DMS114 treated with DMSO at 0.1 percent for 48 hours (cell line): ENCODE results near the gene KIAA0319L.
A peak's percentile ranks its signal among the peaks of the same experiment; 100 is the strongest.
"Not testable (repeated sequence)": the region's sequence is repeated elsewhere in the genome, so short reads cannot be mapped to it uniquely, and the experiment has no call there.

ENCODE experiments used
- DNase-seq: peaks from one replicate; lab custom pipeline; 2025; ENCODE audit not compliant: unreplicated experiment; lab: John Stamatoyannopoulos, UW

Gene KIAA0319L

DNA sequence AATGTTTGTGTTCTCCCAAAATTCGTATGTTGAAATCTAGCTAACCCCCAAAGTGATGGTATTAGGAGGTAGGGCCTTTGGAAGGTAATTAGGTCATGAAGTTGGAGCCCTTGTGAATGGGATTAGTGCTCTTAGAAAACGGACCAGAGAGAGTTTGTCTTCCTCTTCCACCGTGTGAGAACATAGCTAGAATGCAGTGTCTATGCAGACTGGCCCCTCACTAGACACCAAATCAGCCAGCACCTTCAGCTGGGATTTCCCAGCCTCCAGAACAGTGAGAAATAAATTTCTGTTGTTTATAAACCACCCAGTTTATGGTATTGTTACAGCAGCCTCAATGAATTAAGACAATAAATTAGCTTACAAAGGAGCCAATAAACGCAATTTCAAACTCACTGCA lies 58.0 kb downstream of the KIAA0319L start:
- DNase-seq = no peak

DNA sequence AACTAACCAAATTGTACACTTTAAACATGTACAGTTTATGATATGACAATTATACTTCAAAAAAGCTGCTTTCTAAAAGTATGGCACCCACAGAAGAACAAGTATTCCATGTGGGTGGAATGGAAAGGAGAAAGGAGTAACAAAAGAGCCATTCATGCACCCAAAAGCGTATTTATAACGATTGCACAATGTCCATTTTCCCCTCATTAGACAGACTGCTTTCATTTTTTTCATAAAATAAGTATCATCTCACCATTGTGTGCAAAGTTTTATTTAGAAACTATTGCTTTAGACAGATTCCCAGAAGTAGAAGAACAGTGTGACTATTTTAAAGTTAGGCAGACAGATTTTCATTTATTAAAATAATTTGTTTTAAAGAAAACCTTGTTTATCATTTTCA lies 59.6 kb downstream of the KIAA0319L start:
- no peak for DNase-seq

DNA sequence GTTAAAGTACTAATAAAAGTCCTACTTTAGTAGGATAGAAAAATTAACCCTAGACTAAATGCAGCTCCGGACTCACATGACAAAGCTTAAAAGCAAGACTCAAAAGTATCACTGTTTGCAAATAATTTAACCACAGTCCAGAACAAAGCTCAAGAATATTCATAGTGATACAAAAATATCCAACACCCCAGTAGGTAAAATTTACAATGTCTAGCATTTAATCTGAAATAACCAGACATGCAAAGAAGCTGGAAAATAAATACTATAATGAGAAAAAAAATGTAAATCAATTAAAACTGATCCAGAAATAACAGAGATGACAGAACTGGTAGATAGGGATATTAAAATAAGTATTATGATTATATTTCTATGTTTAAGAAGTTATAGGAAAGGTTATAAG lies 67.0 kb downstream of the KIAA0319L start:
- DNase-seq = no peak

DNA sequence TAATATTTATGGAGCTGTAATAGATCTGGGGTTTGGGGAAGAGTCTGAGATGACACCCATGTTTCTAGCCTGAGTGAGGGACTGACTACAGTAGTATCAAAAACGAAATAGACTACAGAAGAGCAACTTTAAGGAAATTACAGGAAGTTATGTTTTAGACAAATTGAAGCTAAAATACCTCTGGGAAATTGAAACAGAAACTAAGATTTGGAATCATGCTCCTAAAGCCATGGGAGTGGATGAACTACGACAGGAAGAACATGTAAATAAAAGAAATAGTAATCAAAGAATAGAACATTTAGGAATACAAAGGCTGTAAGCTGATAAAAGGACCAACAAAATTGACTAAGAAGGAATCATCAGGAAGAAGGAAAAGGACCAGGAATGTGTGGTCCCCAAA lies 68.9 kb downstream of the KIAA0319L start:
- DNase-seq = no peak

DNA sequence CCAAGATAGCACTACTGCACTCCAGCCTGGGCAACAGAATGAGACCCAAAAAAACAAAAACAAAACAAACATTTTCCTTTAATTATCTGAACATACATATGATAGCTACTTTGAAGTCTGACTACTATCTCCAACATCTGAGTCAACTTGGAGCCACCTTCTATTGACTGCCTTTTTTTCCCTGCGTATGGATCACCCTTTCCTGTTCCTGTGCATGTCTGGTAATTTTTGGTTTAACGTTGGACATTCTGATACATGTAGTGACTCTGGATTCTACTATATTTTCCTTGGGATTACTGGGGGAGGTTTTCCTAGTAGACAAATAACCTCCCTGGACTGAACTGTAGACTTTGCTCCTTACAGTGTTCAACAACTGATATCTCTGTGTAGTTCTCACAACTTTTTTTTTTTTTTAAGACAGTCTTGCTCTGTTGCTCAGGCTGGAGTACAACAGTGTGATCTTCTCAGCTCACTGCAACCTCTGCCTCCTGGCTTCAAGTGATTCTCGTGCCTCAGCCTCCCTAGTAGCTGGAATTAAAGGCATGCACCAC lies 70.3 kb downstream of the KIAA0319L start:
- no peak for DNase-seq

DNA sequence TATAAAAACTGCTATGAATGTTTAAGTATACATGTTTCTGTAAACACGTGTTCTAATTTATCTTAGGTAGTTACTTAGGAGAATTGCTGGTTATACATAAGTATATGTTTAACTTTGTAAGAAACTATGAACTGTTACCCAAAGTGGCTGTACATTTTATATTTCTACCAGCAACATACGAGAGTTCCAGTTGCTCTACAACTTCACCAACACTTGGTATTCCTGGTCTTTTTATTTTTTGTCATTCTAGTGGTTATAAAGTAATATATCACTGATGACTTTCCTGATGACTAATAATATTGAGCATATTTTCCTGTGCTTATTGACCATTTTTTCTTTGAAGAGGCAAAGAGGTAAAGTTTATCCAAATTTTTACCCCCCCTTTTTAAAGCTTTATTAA lies 76.0 kb downstream of the KIAA0319L start:
- no peak for DNase-seq

DNA sequence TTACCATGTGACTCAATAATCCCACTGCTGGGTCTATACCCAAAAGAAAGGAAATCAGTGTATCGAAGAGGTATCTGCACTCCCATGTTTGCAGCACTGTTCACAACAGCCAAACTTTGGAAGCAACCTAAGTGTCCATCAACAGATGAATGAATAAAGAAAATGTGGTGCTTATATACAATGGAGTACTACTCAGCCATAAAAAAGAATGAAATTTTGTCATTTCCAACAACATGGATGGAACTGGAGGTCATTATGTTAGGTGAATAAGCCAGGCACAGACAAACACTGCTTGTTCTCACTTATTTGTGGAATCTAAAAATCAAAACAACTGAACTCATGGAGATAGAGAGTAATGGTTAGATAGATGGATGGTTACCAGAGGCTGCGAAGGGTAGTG lies 79.3 kb downstream of the KIAA0319L start:
- DNase-seq = no peak

DNA sequence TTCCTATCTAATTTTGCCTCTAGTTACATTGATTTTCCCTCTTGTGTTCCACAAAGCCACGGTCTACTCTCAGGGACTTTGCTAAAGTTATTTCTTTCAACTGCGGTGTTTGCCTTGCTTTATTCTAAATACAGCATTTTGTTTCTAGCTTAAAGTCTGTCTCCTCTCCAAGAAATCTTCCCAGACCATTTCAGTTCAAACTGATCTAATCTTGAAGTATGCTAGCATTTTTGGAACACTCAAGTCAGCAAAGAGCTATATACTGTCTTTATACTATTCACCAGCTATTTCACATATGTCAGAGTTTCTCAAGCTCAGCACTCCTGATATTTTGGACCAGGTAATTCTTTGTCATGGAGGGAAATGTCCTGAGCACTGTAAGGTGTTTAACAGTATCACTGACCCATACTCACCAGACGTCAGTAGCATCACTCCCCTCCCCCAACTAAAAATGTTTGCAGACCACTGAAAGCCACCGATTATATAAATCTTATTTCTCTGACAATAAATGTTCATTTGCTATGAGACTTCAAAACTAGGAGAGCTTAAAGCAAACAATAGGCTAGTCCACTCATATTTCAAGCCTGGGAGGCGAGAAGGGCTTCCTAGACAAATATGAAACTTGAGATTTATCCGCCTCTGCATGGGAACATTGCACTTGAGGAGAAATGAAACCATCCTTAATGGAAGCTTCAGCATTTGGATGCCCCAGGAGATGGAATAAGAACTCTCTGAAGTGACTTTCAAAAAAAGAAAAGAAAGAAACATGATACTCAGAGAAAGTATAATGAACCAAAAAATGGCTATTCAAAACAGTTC lies 81.1 kb downstream of the KIAA0319L start:
- no peak for DNase-seq

DNA sequence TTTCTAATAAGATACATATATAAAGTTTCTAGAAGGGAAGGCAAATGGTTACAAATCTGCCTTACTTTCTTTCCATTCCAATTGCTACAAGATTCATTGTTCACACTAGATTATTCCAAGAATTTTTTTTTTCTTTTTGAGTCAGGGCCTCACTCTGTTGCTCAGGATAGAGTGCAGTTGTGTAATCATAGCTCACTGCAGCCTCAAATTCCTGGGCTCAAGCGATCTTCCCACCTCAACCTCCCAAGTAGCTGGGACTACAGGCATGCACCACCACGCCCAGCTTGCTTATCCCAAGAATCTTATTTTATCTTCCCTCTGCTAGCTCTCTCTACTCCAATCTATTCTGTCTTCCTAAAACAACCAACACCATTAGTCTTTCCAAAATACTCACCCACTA lies 81.8 kb downstream of the KIAA0319L start:
- no peak for DNase-seq

DNA sequence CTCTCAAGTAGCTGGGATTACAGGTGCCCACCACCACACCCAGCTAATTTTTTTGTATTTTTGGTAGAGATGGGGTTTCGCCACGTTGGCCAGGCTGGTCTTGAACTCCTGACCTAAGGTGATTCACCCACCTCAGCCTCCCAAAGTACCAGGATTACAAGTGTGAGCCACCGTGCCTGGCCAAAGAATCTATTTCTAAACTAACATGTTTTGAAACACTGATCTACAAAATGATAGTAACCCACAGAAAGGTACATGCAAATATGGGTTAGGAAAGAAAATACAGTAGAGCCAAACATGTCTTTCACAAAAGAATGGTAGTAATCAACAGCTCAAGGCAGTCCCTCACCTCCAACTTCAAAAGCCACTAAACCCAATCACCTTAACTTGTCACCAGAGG lies 84.0 kb downstream of the KIAA0319L start:
- DNase-seq = not testable (repeated sequence)

DNA sequence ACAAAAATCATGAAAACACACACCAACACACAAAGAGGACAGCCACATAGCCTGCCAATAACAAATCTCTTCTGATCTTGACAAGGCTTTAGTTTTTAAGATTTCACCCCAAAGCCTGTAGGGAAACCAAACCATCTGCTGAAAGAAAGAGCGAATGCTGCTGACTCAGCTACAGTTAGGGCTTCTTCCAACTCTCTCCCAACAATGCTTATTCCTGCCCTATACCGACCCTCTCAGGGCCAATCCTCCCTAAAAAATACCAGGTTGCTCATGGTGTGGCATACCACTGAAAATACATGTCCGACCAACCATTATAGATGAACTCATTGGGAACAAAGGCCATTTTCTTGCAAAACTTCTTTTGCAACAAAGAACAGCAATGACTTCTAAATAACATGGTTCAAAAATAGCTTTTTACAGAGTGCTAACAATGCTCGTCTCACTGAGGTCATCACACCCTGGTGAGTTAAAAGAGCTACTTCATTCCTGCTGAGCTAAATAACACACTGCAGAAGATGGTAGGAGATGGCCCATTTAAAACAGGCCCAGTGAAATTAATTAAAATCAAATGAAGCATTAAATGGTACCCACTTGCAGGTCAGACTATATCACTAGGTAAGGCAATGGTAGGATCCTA lies 86.1 kb downstream of the KIAA0319L start:
- DNase-seq = no peak

DNA sequence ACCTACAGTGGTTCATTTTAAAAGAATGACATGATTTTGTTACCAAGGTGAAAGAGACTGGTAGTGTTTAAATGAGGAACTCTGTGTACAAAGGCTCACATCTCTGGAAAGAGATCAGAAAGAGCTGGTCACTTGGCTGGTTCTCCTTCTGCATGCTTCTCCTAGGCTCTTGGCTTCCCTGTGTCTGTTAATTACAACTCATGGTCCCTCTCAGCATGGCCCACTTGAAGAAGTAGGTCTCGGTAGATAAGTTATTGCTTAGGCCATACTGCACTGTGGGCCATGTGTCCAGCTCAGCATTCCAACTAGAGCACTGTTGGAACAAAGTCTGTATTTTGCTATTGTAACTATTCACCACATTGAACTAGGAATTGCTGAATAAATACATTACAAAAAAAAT lies 91.1 kb downstream of the KIAA0319L start:
- DNase-seq = no peak

DNA sequence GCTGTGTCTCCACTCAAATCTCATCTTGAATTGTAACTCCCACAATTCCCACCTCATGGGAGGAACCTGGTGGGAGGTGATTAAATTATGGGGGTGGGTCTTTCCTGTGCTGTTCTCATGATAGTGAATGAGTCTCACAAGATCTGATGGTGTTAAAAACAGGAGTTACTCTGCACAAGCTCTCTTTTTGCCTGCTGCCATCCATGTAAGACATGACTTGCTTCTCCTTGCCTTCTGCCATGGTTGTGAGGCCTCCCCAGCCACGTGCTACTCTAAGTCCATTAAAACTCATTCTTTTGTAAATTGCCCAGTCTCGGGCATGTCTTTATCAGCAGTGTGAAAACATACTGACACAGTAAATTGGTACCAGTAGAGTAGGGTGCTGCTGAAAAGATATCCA lies 93.5 kb downstream of the KIAA0319L start:
- not testable (repeated sequence) for DNase-seq

DNA sequence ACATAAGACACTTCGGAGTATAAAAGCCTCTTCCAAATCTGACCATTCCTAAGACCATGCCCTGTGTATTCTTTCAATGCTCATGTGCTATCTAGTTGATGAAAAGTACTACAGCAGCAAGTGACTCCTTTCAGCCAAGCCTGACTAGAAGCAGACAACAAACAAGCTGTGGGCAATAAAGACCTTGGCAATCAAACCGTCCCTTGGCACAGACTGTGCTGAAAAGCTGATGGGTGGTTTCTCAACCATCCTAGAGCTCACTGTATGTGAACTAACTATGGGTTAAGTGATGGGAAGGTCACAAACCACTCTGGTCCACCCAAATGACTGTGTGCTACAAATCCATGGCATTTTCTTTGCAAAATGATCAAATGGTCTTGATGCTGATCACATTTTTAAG lies 94.0 kb downstream of the KIAA0319L start:
- no peak for DNase-seq

DNA sequence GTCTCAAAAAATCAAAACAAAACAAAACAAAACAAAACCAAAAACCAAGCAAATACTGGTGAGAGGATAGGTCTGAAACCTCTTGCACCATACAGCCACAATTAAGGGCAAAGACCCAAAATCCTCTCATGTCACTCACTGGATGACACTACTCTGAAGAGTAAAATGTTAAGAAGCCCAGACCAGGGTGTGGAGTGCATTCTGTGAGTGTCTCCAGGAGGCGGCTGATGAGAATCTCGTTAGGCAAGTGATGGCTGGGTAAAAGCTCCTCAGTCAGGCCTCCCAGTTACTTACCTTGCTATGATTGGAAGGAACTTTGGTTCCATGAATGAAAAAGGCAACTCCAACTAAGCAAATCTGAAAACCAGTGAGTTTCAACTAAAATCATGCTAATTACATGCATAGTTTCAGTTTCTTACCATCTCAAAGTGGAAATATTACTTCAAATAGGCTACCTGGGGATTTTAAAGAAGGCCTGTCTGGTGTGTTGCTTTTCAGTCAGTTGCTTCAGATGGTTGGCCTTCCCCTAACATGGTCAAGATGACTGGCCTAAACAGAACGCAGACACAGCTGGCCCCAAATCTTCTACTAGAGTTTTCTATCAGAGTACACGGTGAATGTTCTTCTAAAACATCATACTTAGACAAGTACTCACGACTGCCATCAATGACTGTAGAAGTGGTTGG lies 95.1 kb downstream of the KIAA0319L start:
- no peak for DNase-seq

DNA sequence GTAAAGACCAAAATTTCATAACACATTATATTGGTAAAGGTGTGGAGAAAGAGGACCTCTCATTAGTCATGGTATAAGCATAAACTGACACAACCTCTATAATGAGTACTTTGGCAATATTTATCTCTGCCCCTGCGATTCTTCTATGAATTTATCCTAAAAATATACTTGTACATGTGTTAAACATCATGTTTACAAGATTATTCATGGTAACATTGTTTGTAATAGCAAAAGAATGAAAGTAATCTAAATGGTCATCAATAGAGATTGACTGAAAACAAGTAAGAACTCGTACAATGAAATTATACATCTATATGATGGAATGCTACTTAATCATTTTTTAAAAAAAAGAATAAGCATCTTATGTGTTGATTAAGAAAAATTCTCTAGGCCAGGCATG lies 96.4 kb downstream of the KIAA0319L start:
- DNase-seq = no peak

DNA sequence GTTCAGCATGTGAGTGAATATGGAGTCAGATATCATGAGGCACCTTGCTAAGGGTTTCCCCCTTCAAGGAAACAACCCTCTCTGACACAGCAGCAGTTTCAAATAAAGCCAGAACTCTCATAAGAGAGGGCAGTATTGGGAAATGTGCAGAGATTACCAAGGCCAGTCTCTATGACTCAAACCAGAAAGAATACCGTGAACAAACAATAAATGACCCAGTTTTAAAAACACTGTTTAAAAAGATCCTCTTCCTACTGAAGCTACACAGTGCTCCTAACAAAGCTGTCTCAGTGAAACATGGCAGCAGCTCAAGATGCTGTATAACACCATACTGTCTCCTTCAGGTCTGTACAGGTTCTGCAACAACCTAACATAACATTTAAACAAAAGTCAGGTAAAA lies 102.6 kb downstream of the KIAA0319L start:
- DNase-seq = no peak

DNA sequence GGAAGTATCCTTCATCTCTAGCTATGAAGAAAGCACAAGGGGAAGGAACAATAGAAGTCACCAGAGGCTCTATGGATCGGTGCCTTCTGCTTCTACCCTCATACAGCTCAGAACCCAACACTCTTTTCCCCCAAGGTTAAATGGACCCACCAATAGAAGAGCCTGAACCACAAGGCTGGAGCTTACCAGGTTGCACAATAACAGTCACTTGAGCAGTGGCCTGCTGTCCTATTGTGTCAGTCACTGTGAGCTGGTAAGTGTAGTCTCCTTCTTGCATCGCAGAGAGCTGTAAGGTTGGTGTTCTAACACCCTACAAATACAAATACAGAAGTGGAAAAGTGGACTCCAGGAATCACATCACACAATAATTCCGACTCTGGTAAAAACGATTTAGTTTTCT lies 103.0 kb downstream of the KIAA0319L start:
- DNase-seq = no peak

DNA sequence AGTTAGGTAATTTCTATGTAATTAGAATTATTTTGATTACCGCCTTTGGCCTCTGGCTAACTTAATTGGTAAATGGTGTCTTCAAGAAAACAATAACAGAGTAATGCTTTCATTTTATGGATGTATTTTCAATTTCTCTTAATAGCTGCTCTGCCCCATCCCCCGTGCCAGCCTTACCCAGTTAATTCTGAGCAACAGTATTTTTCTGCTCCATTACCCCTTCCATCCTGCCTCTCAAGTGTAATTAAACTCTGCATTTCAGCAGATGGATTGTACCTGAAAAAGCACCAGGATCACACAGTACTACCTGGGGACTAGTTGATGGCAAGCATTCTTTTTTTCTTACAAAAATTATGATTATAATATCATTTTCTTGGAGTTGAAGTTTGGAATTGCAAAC lies 104.2 kb downstream of the KIAA0319L start:
- no peak for DNase-seq

DNA sequence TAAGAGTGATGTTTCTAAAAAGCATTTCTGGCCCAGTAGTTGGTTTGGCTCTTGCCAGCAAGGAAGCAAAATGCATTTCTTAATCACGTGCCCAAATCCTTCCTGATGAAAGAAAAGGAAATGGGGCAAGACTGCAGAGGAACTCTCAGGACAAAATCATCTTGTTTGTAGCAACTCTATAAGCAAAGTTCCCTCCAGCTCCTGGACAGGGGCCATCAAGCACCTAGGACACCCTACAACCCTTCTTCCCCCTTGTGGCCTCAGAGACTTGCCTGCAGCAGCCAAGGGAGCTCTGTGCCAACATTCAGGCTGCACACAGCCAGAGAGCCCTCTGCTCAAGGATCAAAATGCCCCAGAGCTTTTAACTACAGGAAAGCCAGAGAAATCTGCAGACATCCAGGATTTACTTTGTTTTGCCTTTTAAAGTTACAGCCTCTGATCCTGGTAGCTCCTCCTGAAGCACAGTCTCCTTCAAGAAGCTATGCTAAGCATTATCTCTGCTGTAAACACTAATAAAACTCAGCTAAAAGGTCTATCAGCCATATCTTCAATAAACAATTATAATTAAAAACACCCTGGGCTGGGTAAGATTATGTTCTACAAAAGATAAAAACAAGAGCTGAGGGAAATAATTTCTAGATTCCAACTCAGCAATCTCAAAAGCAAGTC lies 105.0 kb downstream of the KIAA0319L start:
- DNase-seq = no peak

DNA sequence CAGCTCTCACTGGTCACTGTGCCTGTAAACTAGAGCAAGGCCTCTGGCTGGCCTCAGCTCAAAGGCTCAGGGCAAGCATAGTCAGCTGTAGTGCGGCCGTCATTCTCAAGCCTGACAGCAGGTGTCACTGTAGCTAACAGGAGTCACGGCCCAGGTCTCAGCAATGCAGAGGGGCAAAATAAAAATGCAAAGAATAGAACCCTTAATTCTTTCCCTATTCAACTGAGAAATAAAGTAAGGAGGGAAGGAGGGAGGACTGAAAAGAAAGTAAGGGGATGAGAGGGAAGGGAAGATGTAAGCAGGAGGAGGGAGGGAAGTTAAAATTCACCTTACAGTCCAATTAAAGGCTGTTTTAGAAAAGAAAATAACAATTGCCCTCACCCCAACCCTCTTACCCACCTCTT lies 106.1 kb downstream of the KIAA0319L start:
- DNase-seq = peak; percentile 45
